ENCODE data around the gene MCC. TPM values are rescaled to one million over a fixed set of nuclear protein-coding genes. Genes with fewer than 3 reads are reported as not detected.

Gene MCC
- total RNA-seq, 1 experiment from 2014 or later: 0.41 TPM

GRCh38 chr5:113240032-113240431 is 248.2 kb downstream of the MCC start:
- DNase-seq (ENCODE audit: low read depth, low spot score) (no peak), ATAC-seq (no peak)
- CTCF ChIA-PET: no interaction called here
- TF ChIP-seq POLR2AphosphoS5 (IDR thresholded peaks at IDR 0.05; ENCODE audit: low read depth, low read length) (no peak), REST (IDR thresholded peaks at IDR 0.05; ENCODE audit: insufficient read depth in 1 of 2, low read depth in 2 of 2, low read length in 1 of 2) (no peak), SIN3A (IDR thresholded peaks at IDR 0.05; ENCODE audit: borderline replicate concordance, insufficient read depth, low read depth, low read length) (no peak), CTCF (IDR thresholded peaks at IDR 0.05) (no peak), TCF7L2 (IDR thresholded peaks at IDR 0.05; ENCODE audit: low read depth, low read length) (no peak)
- no peaks in the 10 kb centered on the region for H3K9me3 ChIP-seq (ENCODE audit: control insufficient read depth, insufficient read depth, low read depth, low read length)
- intact Hi-C loops (cut with micrococcal nuclease; ENCODE audit: unreplicated experiment) (no loop called here), in situ Hi-C loops (cut with HindIII; ENCODE audit: low pct_unique_long_range_greater_than_20kb, low sequenced_read_pairs) (no loop called here)
- H3K4me1 ChIP-seq (ENCODE audit: control insufficient read depth, insufficient read depth, low read length): no peaks in the 10 kb centered on the region
- H3K4me3 ChIP-seq (ENCODE audit: low read depth in 2 of 2, low read length in 2 of 2): no peak overlapping the region
- no peak overlapping the region for H3K27ac ChIP-seq (ENCODE audit: low read length)
- H3K27me3 ChIP-seq (ENCODE audit: control insufficient read depth, insufficient read depth, low read length): peaks cover 2% of the 10 kb centered on the region; the same call in 1 of the 2 replicates
- H3K36me3 ChIP-seq (ENCODE audit: control insufficient read depth, insufficient read depth, low read length): no peaks in the 10 kb centered on the region
- POLR2A ChIA-PET: interaction anchor here (0.6 kb wide), 1 partner anchor 150 kb away, joined by 3 read pairs; no protein-coding TSS in a partner anchor
- BruUV-seq (replicated peaks): no TSS peak

- Histone ChIP-seq H3K4me3 (ENCODE audit: low read depth in 2 of 2, low read length in 2 of 2) (no peak overlapping the region), H3K27ac (ENCODE audit: low read length) (no peak overlapping the region), H3K36me3 (ENCODE audit: control insufficient read depth, insufficient read depth, low read length) (no peaks in the 10 kb centered on the region), H3K27me3 (ENCODE audit: control insufficient read depth, insufficient read depth, low read length) (peaks cover 2% of the 10 kb centered on the region; the same call in 1 of the 2 replicates), H3K4me1 (ENCODE audit: control insufficient read depth, insufficient read depth, low read length) (no peaks in the 10 kb centered on the region), H3K9me3 (ENCODE audit: control insufficient read depth, insufficient read depth, low read depth, low read length) (no peaks in the 10 kb centered on the region)
- in situ Hi-C loops (cut with HindIII; ENCODE audit: low pct_unique_long_range_greater_than_20kb, low sequenced_read_pairs) (no loop called here), intact Hi-C loops (cut with micrococcal nuclease; ENCODE audit: unreplicated experiment) (no loop called here)
- CTCF ChIA-PET: no interaction called here
- ATAC-seq: no peak
- BruUV-seq (replicated peaks): no TSS peak
- POLR2A ChIA-PET: no interaction called here
- DNase-seq (ENCODE audit: low read depth, low spot score): no peak
- TF ChIP-seq SIN3A (IDR thresholded peaks at IDR 0.05; ENCODE audit: borderline replicate concordance, insufficient read depth, low read depth, low read length) (no peak), REST (IDR thresholded peaks at IDR 0.05; ENCODE audit: insufficient read depth in 1 of 2, low read depth in 2 of 2, low read length in 1 of 2) (no peak), TCF7L2 (IDR thresholded peaks at IDR 0.05; ENCODE audit: low read depth, low read length) (no peak), CTCF (IDR thresholded peaks at IDR 0.05) (no peak), POLR2AphosphoS5 (IDR thresholded peaks at IDR 0.05; ENCODE audit: low read depth, low read length) (no peak)
These were observed 250.4 kb downstream of the MCC start for GRCh38 chr5:113237893-113238292.

Data from Panc1 (cell line).